ENCODE data around the gene SLC12A3.

SLC12A3 gene

DNA sequence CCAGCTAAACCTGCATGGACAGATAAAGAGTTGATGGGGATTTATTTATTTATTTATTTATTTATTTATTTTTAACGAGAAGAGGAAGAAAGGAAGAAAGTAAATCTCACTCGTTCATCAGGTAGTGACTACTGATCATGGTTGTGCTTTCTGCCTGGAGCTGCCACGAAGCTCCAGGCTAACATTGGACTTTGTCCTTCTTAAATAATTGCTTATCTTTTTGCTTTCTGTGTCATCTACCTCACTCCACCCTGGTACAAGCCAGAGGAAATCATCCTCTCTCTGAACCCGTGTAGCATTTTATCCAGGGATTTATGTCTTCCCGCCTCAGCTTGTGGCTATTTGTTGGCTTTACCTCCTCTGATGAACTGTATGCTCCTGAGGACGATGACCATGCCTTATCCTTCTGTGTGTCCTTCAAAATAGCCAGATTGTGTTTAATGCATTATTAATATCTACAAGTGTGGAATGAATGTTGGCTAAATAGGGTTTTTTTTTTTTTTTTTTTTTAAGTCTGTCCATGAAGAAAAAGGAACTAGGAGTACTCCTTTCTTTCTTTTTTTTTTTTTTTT lies 8.0 kb upstream of the SLC12A3 start:
- Histone ChIP-seq H3K4me3 (ENCODE audit: low read length in 2 of 2) (no peak overlapping the region), H3K9ac (ENCODE audit: low read depth in 1 of 2, low read length in 2 of 2) (no peak overlapping the region), H3K27me3 (ENCODE audit: control insufficient read depth in 2 of 2, insufficient read depth in 2 of 2, low read length in 2 of 2) (no peaks in the 10 kb centered on the region), H3K9me3 (ENCODE audit: control insufficient read depth in 2 of 2, low read length in 2 of 2) (no peaks in the 10 kb centered on the region), H3K27ac (ENCODE audit: low read depth in 2 of 2, low read length in 2 of 2) (no peak overlapping the region), H3K36me3 (ENCODE audit: control insufficient read depth in 2 of 2, insufficient read depth in 2 of 2, low read length in 2 of 2) (no peaks in the 10 kb centered on the region), H3K4me1 (ENCODE audit: control insufficient read depth in 2 of 2, insufficient read depth in 2 of 2, low read length in 2 of 2) (peaks cover 3 to 8% of the 10 kb centered on the region in 2 donors)

GRCh38 chr16:56858374-56858773 lies 6.6 kb upstream of the SLC12A3 start:
- no peak overlapping the region for H3K4me3 ChIP-seq (ENCODE audit: low read length in 2 of 2)
- no peaks in the 10 kb centered on the region for H3K9me3 ChIP-seq (ENCODE audit: control insufficient read depth in 2 of 2, low read length in 2 of 2)
- H3K9ac ChIP-seq (ENCODE audit: low read depth in 1 of 2, low read length in 2 of 2) = no peak overlapping the region
- no peak overlapping the region for H3K27ac ChIP-seq (ENCODE audit: low read depth in 2 of 2, low read length in 2 of 2)
- H3K27me3 ChIP-seq (ENCODE audit: control insufficient read depth in 2 of 2, insufficient read depth in 2 of 2, low read length in 2 of 2) = no peaks in the 10 kb centered on the region
- peaks cover 3 to 8% of the 10 kb centered on the region in 2 donors for H3K4me1 ChIP-seq (ENCODE audit: control insufficient read depth in 2 of 2, insufficient read depth in 2 of 2, low read length in 2 of 2)
- no peaks in the 10 kb centered on the region for H3K36me3 ChIP-seq (ENCODE audit: control insufficient read depth in 2 of 2, insufficient read depth in 2 of 2, low read length in 2 of 2)

GRCh38 chr16:56859636-56860035 lies 5.4 kb upstream of the SLC12A3 start:
- Histone ChIP-seq H3K4me3 (ENCODE audit: low read length in 2 of 2) (no peak overlapping the region), H3K27ac (ENCODE audit: low read depth in 2 of 2, low read length in 2 of 2) (no peak overlapping the region), H3K36me3 (ENCODE audit: control insufficient read depth in 2 of 2, insufficient read depth in 2 of 2, low read length in 2 of 2) (no peaks in the 10 kb centered on the region), H3K4me1 (ENCODE audit: control insufficient read depth in 2 of 2, insufficient read depth in 2 of 2, low read length in 2 of 2) (peaks cover 3 to 8% of the 10 kb centered on the region in 2 donors), H3K9ac (ENCODE audit: low read depth in 1 of 2, low read length in 2 of 2) (no peak overlapping the region), H3K9me3 (ENCODE audit: control insufficient read depth in 2 of 2, low read length in 2 of 2) (no peaks in the 10 kb centered on the region), H3K27me3 (ENCODE audit: control insufficient read depth in 2 of 2, insufficient read depth in 2 of 2, low read length in 2 of 2) (no peaks in the 10 kb centered on the region)

GRCh38 chr16:56860226-56861020 lies 4.6 kb upstream of the SLC12A3 start:
- Histone ChIP-seq H3K36me3 (ENCODE audit: control insufficient read depth in 2 of 2, insufficient read depth in 2 of 2, low read length in 2 of 2) (no peaks in the 10 kb centered on the region), H3K4me3 (ENCODE audit: low read length in 2 of 2) (no peak overlapping the region), H3K27ac (ENCODE audit: low read depth in 2 of 2, low read length in 2 of 2) (no peak overlapping the region), H3K9me3 (ENCODE audit: control insufficient read depth in 2 of 2, low read length in 2 of 2) (no peaks in the 10 kb centered on the region), H3K9ac (ENCODE audit: low read depth in 1 of 2, low read length in 2 of 2) (no peak overlapping the region), H3K27me3 (ENCODE audit: control insufficient read depth in 2 of 2, insufficient read depth in 2 of 2, low read length in 2 of 2) (no peaks in the 10 kb centered on the region), H3K4me1 (ENCODE audit: control insufficient read depth in 2 of 2, insufficient read depth in 2 of 2, low read length in 2 of 2) (peaks cover 3 to 8% of the 10 kb centered on the region in 2 donors)

GRCh38 chr16:56861092-56861610 lies 3.9 kb upstream of the SLC12A3 start:
- Histone ChIP-seq H3K4me1 (ENCODE audit: control insufficient read depth in 2 of 2, insufficient read depth in 2 of 2, low read length in 2 of 2) (peaks cover 3 to 8% of the 10 kb centered on the region in 2 donors), H3K27ac (ENCODE audit: low read depth in 2 of 2, low read length in 2 of 2) (no peak overlapping the region), H3K4me3 (ENCODE audit: low read length in 2 of 2) (no peak overlapping the region), H3K36me3 (ENCODE audit: control insufficient read depth in 2 of 2, insufficient read depth in 2 of 2, low read length in 2 of 2) (no peaks in the 10 kb centered on the region), H3K9me3 (ENCODE audit: control insufficient read depth in 2 of 2, low read length in 2 of 2) (no peaks in the 10 kb centered on the region), H3K27me3 (ENCODE audit: control insufficient read depth in 2 of 2, insufficient read depth in 2 of 2, low read length in 2 of 2) (no peaks in the 10 kb centered on the region), H3K9ac (ENCODE audit: low read depth in 1 of 2, low read length in 2 of 2) (no peak overlapping the region)

DNA sequence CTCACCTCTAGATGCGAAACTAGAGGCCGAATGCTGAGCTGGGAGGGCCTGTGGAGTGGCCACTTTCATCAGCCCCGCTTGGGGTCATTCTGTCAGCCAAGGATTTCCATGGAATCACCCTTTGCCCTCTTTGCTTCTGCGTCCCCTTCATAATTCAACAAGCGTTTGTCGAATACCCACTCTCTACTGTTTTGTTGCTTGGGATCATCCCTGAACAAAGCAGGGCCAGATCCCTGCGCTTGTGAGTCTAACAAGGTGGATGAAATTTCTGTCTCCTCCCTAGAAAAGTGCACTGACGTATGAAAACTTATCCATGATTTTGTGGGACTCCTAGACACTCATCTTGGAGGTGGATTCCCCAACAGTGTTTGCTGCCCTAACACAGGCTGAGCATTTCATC lies 3.3 kb upstream of the SLC12A3 start:
- Histone ChIP-seq H3K4me1 (ENCODE audit: control insufficient read depth in 2 of 2, insufficient read depth in 2 of 2, low read length in 2 of 2) (peaks cover 3 to 8% of the 10 kb centered on the region in 2 donors), H3K27me3 (ENCODE audit: control insufficient read depth in 2 of 2, insufficient read depth in 2 of 2, low read length in 2 of 2) (no peaks in the 10 kb centered on the region), H3K9me3 (ENCODE audit: control insufficient read depth in 2 of 2, low read length in 2 of 2) (no peaks in the 10 kb centered on the region), H3K9ac (ENCODE audit: low read depth in 1 of 2, low read length in 2 of 2) (no peak overlapping the region), H3K36me3 (ENCODE audit: control insufficient read depth in 2 of 2, insufficient read depth in 2 of 2, low read length in 2 of 2) (no peaks in the 10 kb centered on the region), H3K4me3 (ENCODE audit: low read length in 2 of 2) (no peak overlapping the region), H3K27ac (ENCODE audit: low read depth in 2 of 2, low read length in 2 of 2) (no peak overlapping the region)

DNA sequence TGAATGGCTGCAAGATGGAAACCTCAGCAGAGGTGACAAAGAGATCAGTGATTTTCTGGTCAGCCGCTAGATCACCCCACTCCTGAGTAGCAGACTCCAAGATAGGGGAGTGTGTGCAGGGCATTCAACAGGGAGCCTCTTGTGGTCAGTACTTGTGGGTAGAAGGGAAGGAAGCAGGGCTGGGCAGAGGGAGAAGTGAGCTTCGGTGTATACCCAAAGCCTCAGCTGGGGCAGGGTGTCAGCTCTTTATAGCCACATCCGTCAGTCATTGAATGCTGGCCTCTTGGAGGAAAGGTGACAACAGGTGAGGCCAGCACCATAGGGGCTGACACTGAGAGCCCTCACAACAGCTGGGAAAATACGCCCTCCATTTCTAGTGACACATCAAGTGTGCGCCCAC lies 2.2 kb upstream of the SLC12A3 start:
- Histone ChIP-seq H3K27ac (ENCODE audit: low read depth in 2 of 2, low read length in 2 of 2) (no peak overlapping the region), H3K36me3 (ENCODE audit: control insufficient read depth in 2 of 2, insufficient read depth in 2 of 2, low read length in 2 of 2) (no peaks in the 10 kb centered on the region), H3K9me3 (ENCODE audit: control insufficient read depth in 2 of 2, low read length in 2 of 2) (no peaks in the 10 kb centered on the region), H3K27me3 (ENCODE audit: control insufficient read depth in 2 of 2, insufficient read depth in 2 of 2, low read length in 2 of 2) (no peaks in the 10 kb centered on the region), H3K9ac (ENCODE audit: low read depth in 1 of 2, low read length in 2 of 2) (no peak overlapping the region), H3K4me3 (ENCODE audit: low read length in 2 of 2) (no peak overlapping the region), H3K4me1 (ENCODE audit: control insufficient read depth in 2 of 2, insufficient read depth in 2 of 2, low read length in 2 of 2) (peaks cover 3 to 8% of the 10 kb centered on the region in 2 donors)

GRCh38 chr16:56865394-56866062 lies 521 bp downstream of the SLC12A3 start:
- Histone ChIP-seq H3K27ac (ENCODE audit: low read depth in 2 of 2, low read length in 2 of 2) (no peak overlapping the region), H3K36me3 (ENCODE audit: control insufficient read depth in 2 of 2, insufficient read depth in 2 of 2, low read length in 2 of 2) (no peaks in the 10 kb centered on the region), H3K9me3 (ENCODE audit: control insufficient read depth in 2 of 2, low read length in 2 of 2) (no peaks in the 10 kb centered on the region)

DNA sequence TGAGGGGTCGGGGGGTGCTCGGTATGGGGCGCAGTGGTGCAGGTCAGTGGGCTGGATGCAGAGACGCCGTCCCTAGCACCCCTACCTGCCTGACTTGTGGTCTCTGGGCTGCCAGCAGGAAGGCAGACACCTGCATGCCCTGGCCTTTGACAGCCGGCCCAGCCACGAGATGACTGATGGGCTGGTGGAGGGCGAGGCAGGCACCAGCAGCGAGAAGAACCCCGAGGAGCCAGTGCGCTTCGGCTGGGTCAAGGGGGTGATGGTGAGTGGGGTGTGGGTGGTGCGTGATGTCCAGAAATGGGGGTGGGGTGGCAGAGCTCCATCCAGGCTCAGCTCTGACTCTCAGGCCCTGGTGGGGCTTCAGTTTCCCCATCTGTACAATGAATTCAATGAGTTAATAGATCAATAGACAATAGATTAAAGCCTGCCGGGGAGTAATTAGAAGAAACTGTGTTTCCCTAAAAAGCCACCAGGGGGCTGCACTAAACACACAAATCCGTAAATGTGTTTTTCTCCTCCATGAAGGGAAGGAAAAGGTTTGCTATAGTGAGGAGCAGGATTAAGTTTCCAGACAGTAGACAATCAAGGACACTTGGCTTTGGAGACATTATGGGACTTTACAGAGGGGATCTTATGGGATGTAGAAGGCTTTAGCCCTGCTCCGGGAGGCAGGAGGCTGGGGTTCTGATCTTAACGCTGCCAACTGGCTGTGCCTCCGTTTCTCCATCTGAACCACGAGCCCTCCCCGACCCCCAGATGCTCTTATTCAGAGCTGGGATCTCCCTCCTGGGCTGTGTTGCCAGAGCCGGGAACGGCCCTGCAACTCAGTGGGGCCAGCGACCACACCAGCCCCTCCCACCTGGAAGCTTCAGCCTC lies 2.2 kb downstream of the SLC12A3 start:
- Histone ChIP-seq H3K9ac (ENCODE audit: low read depth in 1 of 2, low read length in 2 of 2) (peak overlapping the region in 1 of 2 donors; percentile 23), H3K27ac (ENCODE audit: low read depth in 2 of 2, low read length in 2 of 2) (no peak overlapping the region), H3K36me3 (ENCODE audit: control insufficient read depth in 2 of 2, insufficient read depth in 2 of 2, low read length in 2 of 2) (no peaks in the 10 kb centered on the region), H3K9me3 (ENCODE audit: control insufficient read depth in 2 of 2, low read length in 2 of 2) (no peaks in the 10 kb centered on the region), H3K4me1 (ENCODE audit: control insufficient read depth in 2 of 2, insufficient read depth in 2 of 2, low read length in 2 of 2) (peaks cover 0 to 3% of the 10 kb centered on the region in 2 donors), H3K27me3 (ENCODE audit: control insufficient read depth in 2 of 2, insufficient read depth in 2 of 2, low read length in 2 of 2) (no peaks in the 10 kb centered on the region), H3K4me3 (ENCODE audit: low read length in 2 of 2) (no peak overlapping the region)

More at GRCh38 chr16:56865394-56866062, 521 bp downstream of the SLC12A3 start:
- Histone ChIP-seq H3K27me3 (ENCODE audit: control insufficient read depth in 2 of 2, insufficient read depth in 2 of 2, low read length in 2 of 2) (no peaks in the 10 kb centered on the region), H3K4me3 (ENCODE audit: low read length in 2 of 2) (no peak overlapping the region), H3K9ac (ENCODE audit: low read depth in 1 of 2, low read length in 2 of 2) (no peak overlapping the region), H3K4me1 (ENCODE audit: control insufficient read depth in 2 of 2, insufficient read depth in 2 of 2, low read length in 2 of 2) (peaks cover 0 to 5% of the 10 kb centered on the region in 2 donors)
